GM12892 (cell line): Measurements from ENCODE around the gene TALDO1.

ENCODE experiments used
- POLR2AphosphoS5 ChIP-seq: IDR thresholded peaks from 2 replicates; pipeline ENCODE4 v1.6.1; 2011; ENCODE audit warnings: low read depth, low read length, control low read depth
- TAF1 ChIP-seq: IDR thresholded peaks from 2 replicates; pipeline ENCODE4 v1.6.1; 2011; ENCODE audit warnings: low read depth, mild to moderate bottlenecking, control low read depth, low read length, borderline replicate concordance

- TF ChIP-seq TAF1 (no peak), POLR2AphosphoS5 (no peak)
These were observed 22.4 kb upstream of the TALDO1 start for GRCh38 chr11:724778-725386.
